Astrocyte (in vitro differentiated cells and primary cell): ENCODE data around the gene TMEM222. TPM values are rescaled to one million over a fixed set of nuclear protein-coding genes. Genes with fewer than 3 reads are reported as not detected.
"Not testable (repeated sequence)": the region's sequence is repeated elsewhere in the genome, so short reads cannot be mapped to it uniquely, and the experiment has no call there.

Experiments used
- DNase-seq: peaks from one replicate; pipeline ENCODE4 v3.0.0-alpha.2; 2010; ENCODE audit warnings: low read depth
- FAIRE-seq: peaks from 2 replicates; lab custom pipeline; 2011; peaks lifted over from hg19 to GRCh38; lab: Jason Lieb, UNC
- H2AFZ ChIP-seq: 2 replicates; pipeline ENCODE4 v1.6.0; 2012; ENCODE audit warnings: low read depth, low read length, inconsistent platforms
- H3K27ac ChIP-seq: 2 replicates; pipeline ENCODE4 v1.5.1; 2011; ENCODE audit warnings: low read depth, low read length, inconsistent platforms
- H3K27me3 ChIP-seq: 2 replicates; pipeline ENCODE4 v1.6.0; 2011; ENCODE audit warnings: low read length, inconsistent platforms; ENCODE audit not compliant: insufficient read depth
- H3K36me3 ChIP-seq: 2 replicates; pipeline ENCODE4 v1.5.1; 2011; ENCODE audit warnings: low read length, inconsistent platforms; ENCODE audit not compliant: insufficient read depth
- H3K4me1 ChIP-seq: 2 replicates; pipeline ENCODE4 v1.5.1; 2011; ENCODE audit warnings: low read length, inconsistent platforms; ENCODE audit not compliant: insufficient read depth
- H3K4me2 ChIP-seq: 2 replicates; pipeline ENCODE4 v1.6.0; 2012; ENCODE audit warnings: low read length, inconsistent platforms
- H3K4me3 ChIP-seq: 2 replicates; pipeline ENCODE4 v1.5.1; 2011; ENCODE audit warnings: low read depth, mild to moderate bottlenecking, low read length, inconsistent platforms; ENCODE audit not compliant: insufficient read depth
- H3K79me2 ChIP-seq: 2 replicates; pipeline ENCODE4 v1.6.0; 2012; ENCODE audit warnings: mild to moderate bottlenecking, low read length, inconsistent platforms; ENCODE audit not compliant: insufficient read depth
- H3K9ac ChIP-seq: 2 replicates; pipeline ENCODE4 v1.6.0; 2012; ENCODE audit warnings: mild to moderate bottlenecking, low read length, inconsistent platforms
- H3K9me3 ChIP-seq: 2 replicates; pipeline ENCODE4 v1.5.1; 2012; ENCODE audit warnings: low read depth, mild to moderate bottlenecking, low read length, inconsistent platforms; ENCODE audit not compliant: insufficient read depth
- H4K20me1 ChIP-seq: 2 replicates; pipeline ENCODE4 v1.6.0; 2012; ENCODE audit warnings: low read length, inconsistent platforms; ENCODE audit not compliant: insufficient read depth
- H3K27ac Mint-ChIP-seq: one replicate; pipeline ENCODE4 v1.8.0; 2021; ENCODE audit warnings: mild to moderate bottlenecking, mixed read lengths; ENCODE audit not compliant: unreplicated experiment
- H3K27me3 Mint-ChIP-seq: one replicate; pipeline ENCODE4 v1.8.0; 2021; ENCODE audit warnings: low read depth, mixed read lengths; ENCODE audit not compliant: unreplicated experiment
- H3K36me3 Mint-ChIP-seq: one replicate; pipeline ENCODE4 v1.8.0; 2021; ENCODE audit warnings: low read depth, mixed read lengths; ENCODE audit not compliant: unreplicated experiment
- H3K4me1 Mint-ChIP-seq: one replicate; pipeline ENCODE4 v1.8.0; 2021; ENCODE audit warnings: low read depth, mixed read lengths; ENCODE audit not compliant: unreplicated experiment
- H3K4me3 Mint-ChIP-seq: one replicate; pipeline ENCODE4 v1.8.0; 2021; ENCODE audit warnings: mild to moderate bottlenecking, moderate library complexity, mixed read lengths; ENCODE audit not compliant: unreplicated experiment
- H3K9me3 Mint-ChIP-seq: one replicate; pipeline ENCODE4 v1.8.0; 2021; ENCODE audit warnings: mild to moderate bottlenecking, mixed read lengths; ENCODE audit not compliant: unreplicated experiment
- CTCF ChIP-seq: IDR thresholded peaks from 2 replicates; pipeline ENCODE4 v1.5.1; 2011; ENCODE audit warnings: low read depth, mild to moderate bottlenecking, inconsistent platforms, low read length, moderate library complexity; ENCODE audit not compliant: insufficient read depth
- EZH2 ChIP-seq: IDR thresholded peaks from 2 replicates; pipeline ENCODE4 v1.6.1; 2012; ENCODE audit warnings: mild to moderate bottlenecking, low read length, inconsistent platforms; ENCODE audit not compliant: insufficient read depth
- total RNA-seq: library from RNA; stranded (reverse); gene quantifications from 2 replicates; pipeline ENCODE4 v1.2.1, GENCODE V29; 2021

TMEM222 gene
- total RNA-seq, 1 donor from 2014 or later, result 46.0 TPM

DNA sequence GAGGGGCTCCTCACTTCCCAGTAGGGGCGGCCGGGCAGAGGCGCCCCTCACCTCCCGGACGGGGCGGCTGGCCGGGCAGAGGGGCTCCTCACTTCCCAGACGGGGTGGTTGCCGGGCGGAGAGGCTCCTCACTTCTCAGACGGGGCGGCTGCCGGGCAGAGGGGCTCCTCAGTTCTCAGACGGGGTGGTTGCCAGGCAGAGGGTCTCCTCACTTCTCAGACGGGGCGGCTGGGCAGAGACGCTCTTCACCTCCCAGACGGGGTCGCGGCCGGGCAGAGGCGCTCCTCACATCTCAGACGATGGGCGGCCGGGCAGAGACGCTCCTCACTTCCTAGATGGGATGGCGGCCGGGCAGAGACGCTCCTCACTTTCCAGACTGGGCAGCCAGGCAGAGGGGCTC lies 32.8 kb upstream of the TMEM222 start:
- not testable (repeated sequence) for DNase-seq, FAIRE-seq, H3K9me3 Mint-ChIP-seq, H3K27ac ChIP-seq, H3K4me3 Mint-ChIP-seq, H3K4me2 ChIP-seq, H3K4me1 Mint-ChIP-seq, H3K9ac ChIP-seq, H2AFZ ChIP-seq, H3K4me1 ChIP-seq, H3K36me3 ChIP-seq, H3K4me3 ChIP-seq, H3K9me3 ChIP-seq, H3K79me2 ChIP-seq, H3K27me3 ChIP-seq, H3K27ac Mint-ChIP-seq, H4K20me1 ChIP-seq, H3K27me3 Mint-ChIP-seq
- H3K36me3 Mint-ChIP-seq, result peaks cover 16% of the 10 kb centered on the region

- Histone ChIP-seq H4K20me1 (no peaks in the 10 kb centered on the region), H3K9me3 (no peaks in the 10 kb centered on the region), H3K4me2 (no peak overlapping the region), H3K4me1 (no peaks in the 10 kb centered on the region), H3K4me3 (no peak overlapping the region), H3K36me3 (no peaks in the 10 kb centered on the region), H3K27me3 (no peaks in the 10 kb centered on the region), H2AFZ (no peak overlapping the region), H3K27ac (no peak overlapping the region), H3K79me2 (no peaks in the 10 kb centered on the region), H3K9ac (no peak overlapping the region)
- FAIRE-seq, result no peak
- no peak for DNase-seq
- Mint-ChIP-seq H3K4me3 (no peak overlapping the region), H3K4me1 (peaks cover 4% of the 10 kb centered on the region), H3K36me3 (peaks cover 16% of the 10 kb centered on the region), H3K9me3 (no peaks in the 10 kb centered on the region), H3K27me3 (no peaks in the 10 kb centered on the region), H3K27ac (no peak overlapping the region)
- TF ChIP-seq EZH2 (no peak), CTCF (no peak)
Observed at GRCh38 chr1:27290581-27290980, 31.4 kb upstream of the TMEM222 start.

- H3K9me3 ChIP-seq, result no peaks in the 10 kb centered on the region
- Mint-ChIP-seq H3K9me3 (no peaks in the 10 kb centered on the region), H3K27ac (peak overlapping the region; percentile 38), H3K4me3 (no peak overlapping the region), H3K4me1 (peaks cover 6% of the 10 kb centered on the region), H3K36me3 (peaks cover 16% of the 10 kb centered on the region), H3K27me3 (peaks cover 2% of the 10 kb centered on the region)
- no peak overlapping the region for H2AFZ ChIP-seq
- no peaks in the 10 kb centered on the region for H3K4me1 ChIP-seq
- no peaks in the 10 kb centered on the region for H3K27me3 ChIP-seq
- H3K36me3 ChIP-seq, result no peaks in the 10 kb centered on the region
- H4K20me1 ChIP-seq, result no peaks in the 10 kb centered on the region
- H3K4me3 ChIP-seq, result no peak overlapping the region
- H3K27ac ChIP-seq, result no peak overlapping the region
- DNase-seq, result peak; percentile 27
- no peak overlapping the region for H3K9ac ChIP-seq
- H3K4me2 ChIP-seq, result peak overlapping the region; percentile 0
- H3K79me2 ChIP-seq, result no peaks in the 10 kb centered on the region
- no peak for FAIRE-seq
- TF ChIP-seq CTCF, result no peak
- TF ChIP-seq EZH2, result no peak
Observed at GRCh38 chr1:27292106-27292505, 29.9 kb upstream of the TMEM222 start.
